Activated CD8-positive, alpha-beta memory T cell treated with anti-CD3 and anti-CD28 coated beads, Interleukin-2, amount 10 ng/mL, durations not matched to agents 7 days and 5 days (primary cell): ENCODE data around the gene LRRC28. TPM values are rescaled to one million over a fixed set of nuclear protein-coding genes. Genes with fewer than 3 reads are reported as not detected.

Source experiments
- ATAC-seq: fragments of 150-1000 bp; cut with Tn5 transposase; one replicate; pipeline ENCODE4 v1.10.0; 2021; ENCODE audit warnings: moderate library complexity
- CTCF ChIA-PET: fragments of 350-600 bp; sonication (Branson Sonifier 250); formaldehyde crosslinking; loops from one replicate; lab custom pipeline; 2021; ENCODE audit warnings: antibody characterized with exemption; lab: Charles Lee
- DNase-seq: peaks from one replicate; pipeline ENCODE4 v3.0.0-alpha.2; 2020
- H3K27ac Mint-ChIP-seq: one replicate; pipeline ENCODE4 v1.8.0; 2021; ENCODE audit warnings: mild to moderate bottlenecking, mixed read lengths
- H3K27me3 Mint-ChIP-seq: one replicate; pipeline ENCODE4 v1.8.0; 2021; ENCODE audit warnings: mixed read lengths
- H3K36me3 Mint-ChIP-seq: one replicate; pipeline ENCODE4 v1.8.0; 2021; ENCODE audit warnings: mild to moderate bottlenecking, mixed read lengths
- H3K4me1 Mint-ChIP-seq: one replicate; pipeline ENCODE4 v1.8.0; 2021; ENCODE audit warnings: mixed read lengths
- H3K4me3 Mint-ChIP-seq: one replicate; pipeline ENCODE4 v1.8.0; 2021; ENCODE audit warnings: mild to moderate bottlenecking, moderate library complexity, mixed read lengths
- H3K9me3 Mint-ChIP-seq: one replicate; pipeline ENCODE4 v1.8.0; 2022; ENCODE audit warnings: low read depth, mixed read lengths
- total RNA-seq, 2 experiments: library from RNA; stranded (reverse); gene quantifications; one replicate each; pipeline ENCODE4 v1.2.3, GENCODE V29; 2021

Gene LRRC28
- total RNA-seq, 2 experiments from 2014 or later, result 21.2 to 21.7 TPM

- Mint-ChIP-seq H3K4me1 (peaks cover 17% of the 10 kb centered on the region), H3K27ac (no peak overlapping the region), H3K36me3 (no peaks in the 10 kb centered on the region), H3K27me3 (peaks cover 3% of the 10 kb centered on the region), H3K4me3 (no peak overlapping the region), H3K9me3 (no peaks in the 10 kb centered on the region)
- ATAC-seq (no peak), DNase-seq (no peak)
- CTCF ChIA-PET, result no interaction called here
Observed at GRCh38 chr15:99427668-99428361, 176.5 kb downstream of the LRRC28 start.

GRCh38 chr15:99429681-99430081, 178.4 kb downstream of the LRRC28 start:
- CTCF ChIA-PET, result no interaction called here
- peaks cover 13% of the 10 kb centered on the region for H3K4me1 Mint-ChIP-seq
- H3K27me3 Mint-ChIP-seq, result peaks cover 5% of the 10 kb centered on the region
- H3K4me3 Mint-ChIP-seq, result no peak overlapping the region
- no peak overlapping the region for H3K27ac Mint-ChIP-seq
- H3K9me3 Mint-ChIP-seq, result no peaks in the 10 kb centered on the region
- DNase-seq, result no peak
- no peaks in the 10 kb centered on the region for H3K36me3 Mint-ChIP-seq
- ATAC-seq, result no peak

GRCh38 chr15:99430881-99431401, 179.7 kb downstream of the LRRC28 start:
- no peak overlapping the region for H3K27ac Mint-ChIP-seq

DNA sequence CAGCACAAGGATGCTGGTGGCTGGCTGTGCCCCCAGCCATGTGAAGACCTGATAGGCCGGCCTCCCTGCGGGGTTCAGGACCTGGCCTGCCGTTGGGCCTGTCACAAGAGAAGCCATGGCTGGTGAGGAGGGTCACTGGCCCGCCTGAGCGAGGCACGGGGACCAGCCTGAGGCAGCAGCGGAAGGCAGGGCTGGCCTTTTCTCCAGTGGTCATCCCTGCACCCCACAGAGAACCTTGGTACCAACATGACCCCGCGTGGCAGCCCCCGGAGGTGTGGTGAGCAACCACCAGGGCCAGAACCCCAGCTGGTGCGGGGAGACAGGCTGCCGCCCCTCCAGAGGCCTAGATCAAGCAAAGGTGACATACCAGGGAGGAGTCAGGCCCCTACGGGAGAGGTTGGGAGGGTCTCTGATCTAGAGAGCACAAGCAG, 180.4 kb downstream of the LRRC28 start:
- Mint-ChIP-seq H3K36me3 (no peaks in the 10 kb centered on the region), H3K27ac (no peak overlapping the region), H3K27me3 (peaks cover 18% of the 10 kb centered on the region), H3K4me1 (peaks cover 1% of the 10 kb centered on the region), H3K4me3 (no peak overlapping the region), H3K9me3 (no peaks in the 10 kb centered on the region)
- ATAC-seq (no peak), DNase-seq (no peak)
- CTCF ChIA-PET, result no interaction called here

More at GRCh38 chr15:99430881-99431401, 179.7 kb downstream of the LRRC28 start:
- no peaks in the 10 kb centered on the region for H3K9me3 Mint-ChIP-seq
- H3K4me3 Mint-ChIP-seq, result no peak overlapping the region
- CTCF ChIA-PET, result no interaction called here
- DNase-seq, result no peak
- H3K36me3 Mint-ChIP-seq, result no peaks in the 10 kb centered on the region
- H3K4me1 Mint-ChIP-seq, result peaks cover 4% of the 10 kb centered on the region
- no peak for ATAC-seq
- peaks cover 16% of the 10 kb centered on the region for H3K27me3 Mint-ChIP-seq

GRCh38 chr15:99432271-99433025, 181.2 kb downstream of the LRRC28 start:
- DNase-seq (no peak), ATAC-seq (no peak)
- CTCF ChIA-PET, result no interaction called here
- Mint-ChIP-seq H3K27ac (no peak overlapping the region), H3K9me3 (no peaks in the 10 kb centered on the region), H3K4me1 (peaks cover 1% of the 10 kb centered on the region), H3K4me3 (no peak overlapping the region), H3K27me3 (peaks cover 18% of the 10 kb centered on the region), H3K36me3 (no peaks in the 10 kb centered on the region)

- Mint-ChIP-seq H3K4me1 (peaks cover 6% of the 10 kb centered on the region), H3K27ac (no peak overlapping the region), H3K36me3 (no peaks in the 10 kb centered on the region), H3K4me3 (no peak overlapping the region), H3K9me3 (no peaks in the 10 kb centered on the region), H3K27me3 (peaks cover 18% of the 10 kb centered on the region)
- CTCF ChIA-PET, result no interaction called here
- ATAC-seq, result no peak
- no peak for DNase-seq
Observed at GRCh38 chr15:99433026-99433756, 181.9 kb downstream of the LRRC28 start.

DNA sequence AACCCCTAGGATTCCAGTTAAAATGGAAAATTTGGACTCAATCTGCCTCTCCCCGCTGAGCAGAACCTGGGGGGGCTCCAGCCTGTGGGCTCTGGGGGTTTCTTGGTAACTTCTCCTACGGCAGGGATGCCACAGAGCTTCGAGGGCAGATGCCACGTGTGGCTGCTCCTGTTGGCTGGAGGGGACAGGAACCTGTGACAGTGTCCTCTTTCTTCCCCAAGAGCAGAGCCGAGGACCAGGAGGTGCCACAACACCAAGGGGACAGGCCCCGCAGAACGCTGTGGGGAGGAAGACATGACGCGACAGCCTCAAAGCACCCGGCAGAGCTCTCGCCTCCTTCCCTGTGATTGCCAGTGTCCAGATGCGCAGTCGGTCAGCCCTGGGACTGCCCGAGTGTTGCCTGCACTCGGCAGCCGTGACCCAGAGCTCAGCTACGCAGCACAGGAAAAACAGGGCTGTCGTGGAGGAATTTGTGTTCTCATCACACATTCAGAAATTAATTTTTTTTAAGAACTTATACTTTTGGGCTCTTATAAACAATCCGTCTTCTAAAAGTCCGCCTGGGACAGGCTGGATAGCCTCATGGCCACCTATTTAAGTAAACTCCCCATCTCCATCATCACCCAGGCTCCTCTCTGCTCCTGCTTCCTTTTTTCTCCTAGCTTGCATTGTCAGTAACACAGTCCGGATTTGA, 182.6 kb downstream of the LRRC28 start:
- Mint-ChIP-seq H3K36me3 (no peaks in the 10 kb centered on the region), H3K27me3 (peaks cover 22% of the 10 kb centered on the region), H3K4me3 (no peak overlapping the region), H3K9me3 (no peaks in the 10 kb centered on the region), H3K27ac (no peak overlapping the region), H3K4me1 (peaks cover 10% of the 10 kb centered on the region)
- DNase-seq (no peak), ATAC-seq (no peak)
- CTCF ChIA-PET, result no interaction called here

- H3K27ac Mint-ChIP-seq, result no peak overlapping the region
- H3K27me3 Mint-ChIP-seq, result peaks cover 28% of the 10 kb centered on the region
- no peaks in the 10 kb centered on the region for H3K36me3 Mint-ChIP-seq
- no peak overlapping the region for H3K4me3 Mint-ChIP-seq
- H3K9me3 Mint-ChIP-seq, result no peaks in the 10 kb centered on the region
- H3K4me1 Mint-ChIP-seq, result peaks cover 10% of the 10 kb centered on the region
- ATAC-seq (no peak), DNase-seq (peak; percentile 11)
- CTCF ChIA-PET, result interaction anchor here (0.9 kb wide), 1 partner anchor 322 kb away, joined by 3 read pairs; no protein-coding TSS in a partner anchor
Observed at GRCh38 chr15:99434506-99435112, 183.3 kb downstream of the LRRC28 start.

GRCh38 chr15:99435113-99435695, 183.9 kb downstream of the LRRC28 start:
- CTCF ChIA-PET, result interaction anchor here (0.9 kb wide), 1 partner anchor 321 kb away, joined by 3 read pairs; no protein-coding TSS in a partner anchor
- ATAC-seq (peak; percentile 23), DNase-seq (peak; percentile 37)
- Mint-ChIP-seq H3K9me3 (no peaks in the 10 kb centered on the region), H3K36me3 (no peaks in the 10 kb centered on the region), H3K27ac (no peak overlapping the region), H3K4me3 (no peak overlapping the region), H3K27me3 (peaks cover 32% of the 10 kb centered on the region), H3K4me1 (peaks cover 8% of the 10 kb centered on the region)

DNA sequence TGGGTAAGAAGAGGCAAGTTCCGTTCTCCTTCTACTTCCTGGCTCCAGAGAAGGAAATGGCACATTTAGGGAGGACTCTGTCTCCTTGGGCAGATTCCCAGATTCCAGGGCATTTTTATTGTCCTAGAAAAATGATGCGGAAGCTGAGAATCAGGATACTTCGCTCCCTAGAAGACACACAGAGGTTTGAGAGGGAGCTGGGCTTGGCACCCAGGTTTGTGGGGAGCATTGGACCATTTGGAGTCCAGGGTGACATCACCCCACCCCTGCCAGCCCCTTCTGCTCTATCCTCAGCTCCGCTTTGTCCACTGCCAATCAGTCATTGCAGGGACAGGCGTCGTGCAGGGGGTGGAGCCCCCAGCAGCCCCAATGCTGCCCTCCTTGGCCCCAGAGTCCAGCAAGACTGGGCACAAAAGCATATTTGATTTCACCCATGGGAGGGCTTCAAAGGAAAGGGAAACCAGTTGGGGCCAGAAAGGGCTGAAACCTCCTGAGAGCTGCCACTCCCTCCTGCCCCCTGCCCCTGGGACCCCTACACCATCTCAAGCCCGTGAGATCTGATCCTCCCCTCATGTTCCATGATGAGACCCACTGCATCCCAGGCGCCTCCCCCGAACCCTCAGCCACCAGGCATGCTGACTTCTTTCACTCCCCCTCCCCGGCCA, 184.7 kb downstream of the LRRC28 start:
- CTCF ChIA-PET, result no interaction called here
- DNase-seq, result peak; percentile 12

GRCh38 chr15:99436542-99437314, 185.4 kb downstream of the LRRC28 start:
- DNase-seq (peak; percentile 30), ATAC-seq (no peak)
- CTCF ChIA-PET, result no interaction called here
- Mint-ChIP-seq H3K4me3 (no peak overlapping the region), H3K36me3 (no peaks in the 10 kb centered on the region), H3K27ac (no peak overlapping the region), H3K9me3 (no peaks in the 10 kb centered on the region), H3K4me1 (peaks cover 8% of the 10 kb centered on the region), H3K27me3 (peaks cover 37% of the 10 kb centered on the region)

More for the DNA sequence above, 184.7 kb downstream of the LRRC28 start:
- Mint-ChIP-seq H3K9me3 (no peaks in the 10 kb centered on the region), H3K36me3 (no peaks in the 10 kb centered on the region), H3K27me3 (peaks cover 32% of the 10 kb centered on the region), H3K4me3 (no peak overlapping the region), H3K4me1 (peaks cover 8% of the 10 kb centered on the region), H3K27ac (no peak overlapping the region)
- ATAC-seq, result no peak
